ENCODE results near the gene MAN2A2.

DNA sequence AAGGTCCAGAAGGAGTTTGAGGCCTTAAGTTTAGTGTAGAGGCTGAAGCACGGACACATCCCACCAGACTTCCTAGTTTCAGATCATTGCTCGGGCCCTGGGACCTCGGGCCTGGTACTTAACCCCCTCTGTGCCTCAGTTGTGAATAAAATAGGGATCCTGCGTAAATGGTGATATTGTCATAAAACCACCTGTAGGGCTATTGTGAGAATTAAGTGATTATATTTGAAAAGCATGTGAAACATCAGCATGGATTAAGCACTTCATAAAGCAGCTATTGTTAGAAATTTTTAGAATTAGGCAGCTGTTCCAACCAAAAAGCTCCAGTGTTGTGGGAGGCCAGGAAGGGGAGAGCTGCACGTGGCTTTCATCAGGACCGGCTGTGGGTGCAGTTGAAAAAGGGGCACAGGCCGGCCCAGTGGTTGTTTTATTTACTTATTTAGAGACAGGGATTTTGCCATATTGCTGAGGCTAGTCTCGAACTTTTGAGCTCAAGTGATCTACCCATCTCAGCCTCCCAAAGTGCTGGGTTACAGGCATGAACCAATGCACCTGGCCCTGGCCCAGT, 56.0 kb downstream of the MAN2A2 start:
- TF ChIP-seq ISL1 (CRISPR knock-in tag; IDR thresholded peaks at IDR 0.05) (no peak), RARB (CRISPR knock-in tag; IDR thresholded peaks at IDR 0.05) (no peak), ZNF565 (CRISPR knock-in tag; conservative IDR thresholded peaks at IDR 0.05; ENCODE audit: low read depth) (no peak), PPARA (CRISPR knock-in tag; IDR thresholded peaks at IDR 0.05; ENCODE audit: borderline replicate concordance) (no peak), CREB5 (CRISPR knock-in tag; IDR thresholded peaks at IDR 0.05; ENCODE audit: low read depth) (no peak), ZNF70 (CRISPR knock-in tag; IDR thresholded peaks at IDR 0.05) (no peak), ZFP30 (CRISPR knock-in tag; IDR thresholded peaks at IDR 0.05) (no peak), POU6F1 (CRISPR knock-in tag; IDR thresholded peaks at IDR 0.05; ENCODE audit: borderline replicate concordance, low read depth) (no peak), ARNTL (CRISPR knock-in tag; IDR thresholded peaks at IDR 0.05; ENCODE audit: borderline replicate concordance, low read depth) (no peak), OSR1 (CRISPR knock-in tag; IDR thresholded peaks at IDR 0.05) (no peak), ZC3H10 (CRISPR knock-in tag; IDR thresholded peaks at IDR 0.05) (no peak), PATZ1 (CRISPR knock-in tag; IDR thresholded peaks at IDR 0.05; ENCODE audit: borderline replicate concordance) (no peak)
- TF ChIP-seq, protein P1, sequence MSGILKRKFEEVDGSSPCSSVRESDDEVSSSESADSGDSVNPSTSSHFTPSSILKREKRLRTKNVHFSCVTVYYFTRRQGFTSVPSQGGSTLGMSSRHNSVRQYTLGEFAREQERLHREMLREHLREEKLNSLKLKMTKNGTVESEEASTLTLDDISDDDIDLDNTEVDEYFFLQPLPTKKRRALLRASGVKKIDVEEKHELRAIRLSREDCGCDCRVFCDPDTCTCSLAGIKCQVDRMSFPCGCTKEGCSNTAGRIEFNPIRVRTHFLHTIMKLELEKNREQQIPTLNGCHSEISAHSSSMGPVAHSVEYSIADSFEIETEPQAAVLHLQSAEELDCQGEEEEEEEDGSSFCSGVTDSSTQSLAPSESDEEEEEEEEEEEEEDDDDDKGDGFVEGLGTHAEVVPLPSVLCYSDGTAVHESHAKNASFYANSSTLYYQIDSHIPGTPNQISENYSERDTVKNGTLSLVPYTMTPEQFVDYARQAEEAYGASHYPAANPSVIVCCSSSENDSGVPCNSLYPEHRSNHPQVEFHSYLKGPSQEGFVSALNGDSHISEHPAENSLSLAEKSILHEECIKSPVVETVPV (CRISPR knock-in tag; IDR thresholded peaks at IDR 0.05): no peak

Measured in SK-N-SH treated with all-trans-retinoic acid at 6 μM for 48 hours (cell line).